Cardiac fibroblast (primary cell): ENCODE data around the gene PEX11B.

ENCODE experiments used
- DNase-seq, 2 donors: peaks; one replicate each; pipeline versions ENCODE4 v3.0.0 to v3.0.0-alpha.2; 2010; ENCODE audit warnings: low read depth in 2 of 2
- H3K4me3 ChIP-seq, 2 donors: replicated peaks in 1 of 2; 1 replicate in 1 of 2; 2 replicates in 1 of 2; pipeline ENCODE4 v1.5.1; 2011; ENCODE audit warnings: low read depth in 2 of 2, low read length in 2 of 2, mild to moderate bottlenecking in 2 of 2, moderate library complexity in 1 of 2
- TF ChIP-seq, protein P1 (sequence below): IDR thresholded peaks from one replicate; pipeline ENCODE4 v1.5.1; 2011; ENCODE audit warnings: low read depth, mild to moderate bottlenecking, low read length, inconsistent platforms

The PEX11B gene

GRCh38 chr1:145908653-145909052 is 9.9 kb downstream of the PEX11B start:
- H3K4me3 ChIP-seq = peak overlapping the region; percentile 9 to 15
- TF ChIP-seq, protein P1, sequence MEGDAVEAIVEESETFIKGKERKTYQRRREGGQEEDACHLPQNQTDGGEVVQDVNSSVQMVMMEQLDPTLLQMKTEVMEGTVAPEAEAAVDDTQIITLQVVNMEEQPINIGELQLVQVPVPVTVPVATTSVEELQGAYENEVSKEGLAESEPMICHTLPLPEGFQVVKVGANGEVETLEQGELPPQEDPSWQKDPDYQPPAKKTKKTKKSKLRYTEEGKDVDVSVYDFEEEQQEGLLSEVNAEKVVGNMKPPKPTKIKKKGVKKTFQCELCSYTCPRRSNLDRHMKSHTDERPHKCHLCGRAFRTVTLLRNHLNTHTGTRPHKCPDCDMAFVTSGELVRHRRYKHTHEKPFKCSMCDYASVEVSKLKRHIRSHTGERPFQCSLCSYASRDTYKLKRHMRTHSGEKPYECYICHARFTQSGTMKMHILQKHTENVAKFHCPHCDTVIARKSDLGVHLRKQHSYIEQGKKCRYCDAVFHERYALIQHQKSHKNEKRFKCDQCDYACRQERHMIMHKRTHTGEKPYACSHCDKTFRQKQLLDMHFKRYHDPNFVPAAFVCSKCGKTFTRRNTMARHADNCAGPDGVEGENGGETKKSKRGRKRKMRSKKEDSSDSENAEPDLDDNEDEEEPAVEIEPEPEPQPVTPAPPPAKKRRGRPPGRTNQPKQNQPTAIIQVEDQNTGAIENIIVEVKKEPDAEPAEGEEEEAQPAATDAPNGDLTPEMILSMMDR = no peak
- peak; percentile 42 to 89 for DNase-seq

DNA sequence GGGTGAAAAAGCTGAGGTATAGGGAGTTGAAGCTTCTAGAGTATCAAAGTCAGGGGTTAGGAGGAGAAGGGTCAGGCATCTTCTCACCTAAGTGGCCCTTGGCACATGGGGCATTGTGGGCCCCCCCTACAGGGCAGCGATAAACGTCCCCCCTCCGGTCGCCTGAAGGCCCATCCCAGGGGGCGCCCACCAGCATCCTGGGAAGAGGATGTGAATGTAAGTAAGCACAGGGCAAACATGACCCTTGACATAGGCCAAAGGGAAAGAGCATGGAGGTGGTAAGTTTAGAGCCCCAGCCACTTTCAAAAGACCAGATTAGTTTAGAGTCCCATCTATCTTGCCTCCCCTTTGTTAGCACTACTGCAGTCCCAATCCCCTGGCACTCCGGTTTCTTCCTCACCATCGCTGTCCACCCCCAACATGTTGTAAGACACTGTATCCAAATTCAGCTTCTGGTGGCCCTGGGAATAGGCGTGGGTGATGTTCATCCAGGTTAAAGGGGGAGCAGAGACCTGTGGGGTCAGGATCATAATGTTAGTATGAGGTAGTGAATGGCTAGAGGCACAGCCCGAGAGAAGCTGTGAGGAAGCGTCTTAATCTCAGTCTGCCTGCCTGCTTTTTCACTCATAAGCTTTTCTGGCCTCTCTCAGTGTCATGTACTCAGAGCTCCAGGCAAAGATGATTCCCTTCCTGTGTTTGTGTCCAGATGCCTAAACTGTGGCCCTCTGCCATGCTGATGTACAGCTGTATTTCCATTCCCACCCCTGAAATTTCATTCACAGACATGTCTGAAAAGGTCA is 11.4 kb downstream of the PEX11B start:
- H3K4me3 ChIP-seq = no peak overlapping the region
- TF ChIP-seq, protein P1 = no peak
- peak; percentile 59 to 61 for DNase-seq

DNA sequence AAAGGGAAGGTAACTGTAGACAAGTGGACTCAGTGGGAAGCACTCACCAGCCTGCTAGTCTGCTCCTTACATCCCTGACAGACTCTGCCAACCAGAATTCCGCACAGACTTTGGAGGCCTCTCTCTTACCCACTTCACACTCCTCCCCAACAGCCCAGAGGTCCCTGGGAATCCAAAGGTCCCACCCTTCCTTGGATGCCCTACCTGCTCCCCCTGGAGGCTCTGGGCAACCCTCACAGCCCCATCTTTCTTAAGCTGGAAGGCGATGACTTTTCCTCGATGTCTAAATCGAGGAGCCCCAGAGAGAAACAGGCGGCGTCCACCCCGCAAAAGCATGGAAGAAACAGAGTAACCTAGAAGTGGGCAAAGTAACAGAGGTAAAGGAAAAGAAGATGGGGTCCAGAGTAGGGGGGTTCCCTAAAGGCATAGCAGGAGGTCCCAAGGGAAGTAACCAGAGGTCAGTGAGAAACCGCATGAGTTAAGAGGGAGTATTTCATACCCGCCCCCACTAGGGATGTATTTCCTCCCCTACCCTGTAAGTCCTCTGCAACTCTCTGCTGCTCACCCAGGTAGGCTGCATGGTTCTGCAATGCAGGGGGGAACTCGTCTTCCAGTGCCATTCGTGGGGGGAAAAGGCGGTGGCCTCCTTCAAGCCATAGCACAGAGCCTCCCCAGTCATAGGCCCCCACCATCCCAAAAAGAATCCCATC is 17.1 kb downstream of the PEX11B start:
- no peak for DNase-seq
- TF ChIP-seq, protein P1 = no peak
- H3K4me3 ChIP-seq = no peak overlapping the region

DNA sequence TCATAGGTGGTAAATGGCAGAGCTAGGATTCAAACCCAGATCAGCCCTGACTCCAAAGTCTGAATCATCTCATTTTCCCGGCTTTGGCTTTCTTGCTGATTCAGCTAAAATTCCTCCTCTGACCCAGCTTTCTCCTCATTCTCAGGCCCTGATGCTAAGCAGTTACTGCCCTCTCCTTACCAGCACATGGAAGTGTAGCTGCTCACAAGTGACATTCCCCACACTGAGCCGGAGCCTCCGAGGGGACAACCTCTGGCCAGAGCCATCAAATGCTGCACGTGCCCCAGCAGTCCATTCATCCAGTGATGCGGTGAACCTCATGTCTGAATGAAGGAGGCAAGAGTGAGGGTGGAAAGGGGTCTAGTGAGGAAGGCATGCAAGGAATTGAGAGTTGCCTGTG is 19.8 kb downstream of the PEX11B start:
- DNase-seq = no peak
- TF ChIP-seq, protein P1 = no peak
- no peak overlapping the region for H3K4me3 ChIP-seq

DNA sequence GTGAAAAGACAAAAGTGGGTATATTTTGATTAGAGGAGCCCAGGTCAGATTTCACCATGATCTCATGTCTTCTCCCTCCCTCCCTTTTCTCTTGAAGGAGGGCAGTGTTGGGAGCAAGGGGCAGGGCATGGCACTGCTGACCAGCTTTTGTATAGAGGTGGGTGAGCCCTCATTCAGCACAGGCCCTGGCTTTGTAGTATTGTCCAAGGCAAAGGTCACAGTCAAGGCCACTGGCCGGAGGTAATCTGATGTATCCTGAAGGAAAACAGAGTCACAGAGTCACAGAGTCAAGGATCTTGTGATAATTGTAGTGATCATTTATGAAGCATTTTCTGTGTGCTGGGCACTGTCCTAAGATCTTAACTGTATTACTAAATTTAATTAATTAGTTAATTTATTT is 20.5 kb downstream of the PEX11B start:
- no peak for DNase-seq
- no peak overlapping the region for H3K4me3 ChIP-seq
- TF ChIP-seq, protein P1 = no peak

DNA sequence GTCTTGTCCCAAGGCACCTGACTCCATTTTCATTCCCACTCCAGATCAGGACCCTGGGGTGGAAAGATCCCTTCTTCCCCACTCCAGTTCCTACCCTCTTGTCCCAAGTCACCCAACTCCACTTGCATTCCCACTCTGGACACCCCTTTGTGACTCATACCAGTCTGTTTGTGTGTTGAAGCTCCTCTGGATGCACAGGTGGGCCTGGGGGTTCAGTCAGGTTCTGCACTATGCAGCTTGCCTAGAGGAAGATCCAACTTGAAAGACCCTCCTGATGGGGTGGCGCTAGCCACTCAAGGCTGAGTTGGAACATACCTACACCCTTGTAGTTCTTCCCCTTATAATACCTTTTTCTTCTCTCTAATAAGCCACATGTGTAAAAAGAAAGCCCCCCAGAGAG is 23.0 kb downstream of the PEX11B start:
- no peak overlapping the region for H3K4me3 ChIP-seq
- TF ChIP-seq, protein P1 = no peak
- no peak for DNase-seq
